K562 (cell line): ENCODE results near the gene HEPHL1. TPM values are rescaled to one million over a fixed set of nuclear protein-coding genes. Genes with fewer than 3 reads are reported as not detected.

Source experiments
- AFF4 ChIP-seq: sonication (generic); formaldehyde crosslinking; IDR thresholded peaks from 2 replicates; pipeline ENCODE4 v1.8.0; 2023; ENCODE audit warnings: mild to moderate bottlenecking, missing genetic modification reagents
- E4F1 ChIP-seq: fragments of 250-450 bp; sonication (Bioruptor Pico); IDR thresholded peaks from 2 replicates; pipeline ENCODE4 v1.5.0; 2021; ENCODE audit warnings: mild to moderate bottlenecking, borderline replicate concordance
- ETV5 ChIP-seq: sonication (generic); formaldehyde crosslinking; IDR thresholded peaks from 2 replicates; pipeline ENCODE4 v1.4.0; 2020; ENCODE audit warnings: low read depth, mild to moderate bottlenecking, missing genetic modification reagents
- PHB ChIP-seq: fragments of 250-450 bp; sonication (Bioruptor Pico); IDR thresholded peaks from 2 replicates; pipeline ENCODE4 v1.5.0; 2021
- RBM22 ChIP-seq: fragments of 200-400 bp; formaldehyde crosslinking; IDR thresholded peaks from 2 replicates; pipeline ENCODE4 v1.6.1; 2018; ENCODE audit warnings: low read length, low read depth; ENCODE audit not compliant: poor library complexity, severe bottlenecking
- SREBF2 ChIP-seq: sonication (generic); formaldehyde crosslinking; IDR thresholded peaks from 2 replicates; pipeline ENCODE4 v1.4.0; 2020; ENCODE audit warnings: mild to moderate bottlenecking, missing genetic modification reagents
- TAF1 ChIP-seq: IDR thresholded peaks from 2 replicates; pipeline ENCODE4 v1.6.1; 2011; ENCODE audit warnings: mild to moderate bottlenecking, low read length, moderate library complexity; ENCODE audit not compliant: insufficient read depth, control insufficient read depth, severe bottlenecking; ENCODE audit errors: extremely low read depth
- XRCC3 ChIP-seq: fragments of 450-650 bp; IDR thresholded peaks from 2 replicates; pipeline ENCODE4 v1.6.1; 2017; ENCODE audit warnings: mild to moderate bottlenecking, moderate library complexity
- ZNF184 ChIP-seq: sonication (generic); formaldehyde crosslinking; IDR thresholded peaks from 2 replicates; pipeline ENCODE4 v1.5.0; 2020; ENCODE audit warnings: missing genetic modification reagents
- ZNF318 ChIP-seq, 2 experiments: fragments of 450-650 bp; IDR thresholded peaks; 2 replicates each; pipeline ENCODE4 v1.6.1; 2016; ENCODE audit warnings: mild to moderate bottlenecking in 2 of 2, borderline replicate concordance in 1 of 2, low read depth in 1 of 2, moderate library complexity in 1 of 2
- ZNF778 ChIP-seq: fragments of 450-650 bp; formaldehyde crosslinking; IDR thresholded peaks from 2 replicates; pipeline ENCODE4 v1.4.0; 2020; ENCODE audit warnings: mild to moderate bottlenecking, moderate library complexity
- polyA plus RNA-seq, 8 experiments: library from polyadenylated mRNA; depleted of rRNA in 4 of 8; stranded (reverse) in 5 of 8; unstranded in 3 of 8; fragments of >200 nt; fragmentation: Nextera tagmentation in 2 of 8; fragmentation: Illumina TruSeq in 1 of 8; extraction: Ambion mirVana in 2 of 8; extraction: Trizol in 1 of 8; gene quantifications; 2 replicates each; pipeline versions ENCODE4 v1.2.1 to v1.2.3, GENCODE V29; 2011 to 2014; ENCODE audit warnings: inconsistent platforms in 1 of 8, missing spikeins in 1 of 8
- total RNA-seq, 7 experiments: library from RNA; depleted of rRNA in 6 of 7; stranded (reverse); fragments of >200 nt in 6 of 7; fragmentation: Illumina TruSeq in 2 of 7; extraction: Trizol in 2 of 7; gene quantifications; 2 replicates each; pipeline versions ENCODE4 v1.2.1 to v1.2.3, GENCODE V29; 2011 to 2021; ENCODE audit warnings: low replicate concordance in 1 of 7

The HEPHL1 gene
- total and polyA plus RNA-seq, 9 of the 15 experiments (the other 6 are each of a cell fraction or from before 2014, with no cell fraction given): 0.01 TPM; not detected in 8

- TF ChIP-seq RBM22: no peak
- TF ChIP-seq SREBF2 (CRISPR knock-in tag): no peak
- no peak for TF ChIP-seq ZNF318 (IDR thresholded peaks at IDR 0.05; ENCODE audit: borderline replicate concordance in 1 of 2, low read depth in 1 of 2)
- TF ChIP-seq XRCC3: no peak
- no peak for TF ChIP-seq PHB (CRISPR knock-in tag)
- no peak for TF ChIP-seq E4F1 (CRISPR knock-in tag)
- TF ChIP-seq TAF1: no peak
- TF ChIP-seq ETV5: no peak
- no peak for TF ChIP-seq ZNF184 (CRISPR knock-in tag)
- TF ChIP-seq AFF4 (CRISPR knock-in tag): 0 out of 2 replicates have a peak, but pooled peaks have one; percentile 22
- no peak for TF ChIP-seq ZNF778 (CRISPR knock-in tag)
Measured at GRCh38 chr11:94128291-94128745, 107.2 kb downstream of the HEPHL1 start (continued).
